HCT116 (cell line): ENCODE results near the gene S100A1. TPM values are rescaled to one million over a fixed set of nuclear protein-coding genes. Genes with fewer than 3 reads are reported as not detected.

Experiments used
- ATAC-seq: fragments of 200-7000 bp; cut with Tn5 transposase; 2 replicates; pipeline ENCODE4 v1.9.1; 2020; ENCODE audit warnings: mild to moderate bottlenecking, moderate library complexity
- BruUV-seq: library from RNA; stranded (reverse); fragments of 400-500 nt; replicated peaks from 2 replicates; lab custom pipeline; 2021; lab: Mats Ljungman, UMichigan
- CTCF ChIA-PET: fragments of 300-600 bp; sonication (Branson Sonifier 250); formaldehyde crosslinking; loops from one replicate; lab custom pipeline; 2021; ENCODE audit warnings: antibody characterized with exemption; lab: Charles Lee
- POLR2A ChIA-PET: fragments of 300-600, 350-600 bp; sonication (Branson Sonifier 250); formaldehyde crosslinking; loops from one replicate; lab custom pipeline; 2021; ENCODE audit warnings: antibody characterized with exemption; lab: Charles Lee
- RAD21 ChIA-PET, 2 experiments: fragments of 300-600 bp; sonication (Branson Sonifier 250); formaldehyde crosslinking; loops; one replicate each; lab custom pipeline; 2023; ENCODE audit warnings: low total read pairs in 2 of 2; ENCODE audit not compliant: uncharacterized antibody in 2 of 2, unreplicated experiment in 2 of 2, low non-redundant PET in 1 of 2; lab: Charles Lee
- DNase-seq: peaks from one replicate; pipeline ENCODE4 v3.0.0-alpha.2; 2010; ENCODE audit warnings: low read depth, low spot score
- H2AFZ ChIP-seq: fragments of 200-600 bp; shearing (Covaris generic), sonication (generic); 2 replicates; pipeline ENCODE4 v1.6.1; 2017; ENCODE audit warnings: low read depth, mixed run types, mixed read lengths, antibody characterized with exemption, low read length; ENCODE audit not compliant: poor library complexity, severe bottlenecking
- H3K27ac ChIP-seq: 2 replicates; pipeline ENCODE4 v1.5.1; 2012; ENCODE audit warnings: low read depth, low read length
- H3K27me3 ChIP-seq: fragments of 200-600 bp; sonication (generic); 2 replicates; pipeline ENCODE4 v1.6.1; 2016; ENCODE audit warnings: mixed run types, low read length, mixed read lengths; ENCODE audit not compliant: insufficient read depth
- H3K36me3 ChIP-seq, 2 experiments: fragments of 200-500 bp in 1 of 2; fragments of 200-600 bp in 1 of 2; sonication (Bioruptor generic) in 1 of 2; sonication (generic) in 1 of 2; 2 replicates each; pipeline versions ENCODE4 v1.5.1 to v1.6.1; 2014 to 2016; ENCODE audit warnings: low read length in 2 of 2, inconsistent platforms in 1 of 2, mixed read lengths in 1 of 2, mixed run types in 1 of 2; ENCODE audit not compliant: insufficient read depth in 2 of 2, control insufficient read depth in 1 of 2
- H3K4me1 ChIP-seq, 2 experiments: fragments of 200-600 bp in 1 of 2; sonication (generic) in 1 of 2; 2 replicates each; pipeline versions ENCODE4 v1.5.1 to v1.6.1; 2012 to 2017; ENCODE audit warnings: low read length in 2 of 2, inconsistent platforms in 1 of 2, mild to moderate bottlenecking in 1 of 2, mixed read lengths in 1 of 2, mixed run types in 1 of 2, moderate library complexity in 1 of 2; ENCODE audit not compliant: insufficient read depth in 2 of 2, control insufficient read depth in 1 of 2
- H3K4me2 ChIP-seq: fragments of 200-600 bp; sonication (generic); 2 replicates; pipeline ENCODE4 v1.6.1; 2017; ENCODE audit warnings: mixed run types, low read length, mixed read lengths
- H3K4me3 ChIP-seq, 2 experiments: fragments of 200-600 bp in 1 of 2; sonication (generic) in 1 of 2; replicated peaks in 1 of 2; 2 replicates each; pipeline ENCODE4 v1.5.1; 2011 to 2016; ENCODE audit warnings: low read length in 2 of 2, control low read depth in 1 of 2, low read depth in 1 of 2, mild to moderate bottlenecking in 1 of 2, mixed read lengths in 1 of 2, mixed run types in 1 of 2
- H3K79me2 ChIP-seq: fragments of 200-600 bp; sonication (generic); 2 replicates; pipeline ENCODE4 v1.6.1; 2017; ENCODE audit warnings: mild to moderate bottlenecking, mixed run types, low read length, moderate library complexity, mixed read lengths; ENCODE audit not compliant: insufficient read depth
- H3K9ac ChIP-seq: fragments of 200-600 bp; sonication (generic); 2 replicates; pipeline ENCODE4 v1.6.1; 2016; ENCODE audit warnings: low read length, mixed read lengths
- H3K9me2 ChIP-seq: fragments of 200-600 bp; sonication (generic), shearing (Covaris generic); 2 replicates; pipeline ENCODE4 v1.6.1; 2017; ENCODE audit warnings: mixed run types, mild to moderate bottlenecking, moderate library complexity; ENCODE audit not compliant: insufficient read depth
- H3K9me3 ChIP-seq, 2 experiments: fragments of 200-500 bp in 1 of 2; fragments of 200-600 bp in 1 of 2; sonication (Bioruptor generic) in 1 of 2; sonication (generic) in 1 of 2; 2 replicates each; pipeline ENCODE4 v1.6.1; 2014 to 2017; ENCODE audit warnings: low read length in 2 of 2, mixed read lengths in 2 of 2, inconsistent platforms in 1 of 2, low read depth in 1 of 2, mild to moderate bottlenecking in 1 of 2, mixed run types in 1 of 2, moderate library complexity in 1 of 2; ENCODE audit not compliant: control insufficient read depth in 1 of 2, insufficient read depth in 1 of 2
- H4K20me1 ChIP-seq: fragments of 200-600 bp; sonication (generic), shearing (Covaris generic); 2 replicates; pipeline ENCODE4 v1.6.1; 2017; ENCODE audit warnings: mixed run types, mild to moderate bottlenecking, moderate library complexity; ENCODE audit not compliant: insufficient read depth
- CEBPB ChIP-seq: IDR thresholded peaks from 2 replicates; pipeline ENCODE4 v1.6.1; 2012; ENCODE audit warnings: low read depth
- EGR1 ChIP-seq: IDR thresholded peaks from 2 replicates; pipeline ENCODE4 v1.6.1; 2012; ENCODE audit warnings: low read depth
- RAD21 ChIP-seq: IDR thresholded peaks from 2 replicates; pipeline ENCODE4 v1.6.1; 2012; ENCODE audit warnings: low read depth, mild to moderate bottlenecking
- SIN3A ChIP-seq: IDR thresholded peaks from 2 replicates; pipeline ENCODE4 v1.6.1; 2012; ENCODE audit warnings: low read depth
- ZBTB33 ChIP-seq: IDR thresholded peaks from 2 replicates; pipeline ENCODE4 v1.6.1; 2011; ENCODE audit warnings: mild to moderate bottlenecking, low read length, moderate library complexity; ENCODE audit not compliant: insufficient replicate concordance; ENCODE audit errors: extremely low read depth
- intact Hi-C: fragments of 100-400 bp; cut with micrococcal nuclease; formaldehyde crosslinking; loops from 2 replicates; pipeline ENCODE4 v1.10.0; 2022
- total RNA-seq: library from RNA; stranded (reverse); gene quantifications from one replicate; pipeline ENCODE4 v1.2.1, GENCODE V29; 2021; ENCODE audit not compliant: unreplicated experiment
- TF ChIP-seq, protein P1 (sequence below): IDR thresholded peaks from 2 replicates; pipeline ENCODE4 v1.6.1; 2012; ENCODE audit warnings: low read depth
- TF ChIP-seq, protein P2 (sequence below), 3 experiments: fragments of 200-600 bp in 1 of 3; sonication (generic) in 1 of 3; IDR thresholded peaks in 2 of 3; conservative IDR thresholded peaks in 1 of 3; 2 replicates each; pipeline ENCODE4 v1.5.1; 2012 to 2017; ENCODE audit warnings: low read depth in 2 of 3, low read length in 2 of 3, antibody characterized with exemption in 1 of 3, borderline replicate concordance in 1 of 3, control low read depth in 1 of 3, mild to moderate bottlenecking in 1 of 3, mixed read lengths in 1 of 3, mixed run types in 1 of 3, moderate library complexity in 1 of 3; ENCODE audit not compliant: insufficient read depth in 1 of 3

Gene S100A1
- total RNA-seq, 1 experiment from 2014 or later: 0.30 TPM

DNA sequence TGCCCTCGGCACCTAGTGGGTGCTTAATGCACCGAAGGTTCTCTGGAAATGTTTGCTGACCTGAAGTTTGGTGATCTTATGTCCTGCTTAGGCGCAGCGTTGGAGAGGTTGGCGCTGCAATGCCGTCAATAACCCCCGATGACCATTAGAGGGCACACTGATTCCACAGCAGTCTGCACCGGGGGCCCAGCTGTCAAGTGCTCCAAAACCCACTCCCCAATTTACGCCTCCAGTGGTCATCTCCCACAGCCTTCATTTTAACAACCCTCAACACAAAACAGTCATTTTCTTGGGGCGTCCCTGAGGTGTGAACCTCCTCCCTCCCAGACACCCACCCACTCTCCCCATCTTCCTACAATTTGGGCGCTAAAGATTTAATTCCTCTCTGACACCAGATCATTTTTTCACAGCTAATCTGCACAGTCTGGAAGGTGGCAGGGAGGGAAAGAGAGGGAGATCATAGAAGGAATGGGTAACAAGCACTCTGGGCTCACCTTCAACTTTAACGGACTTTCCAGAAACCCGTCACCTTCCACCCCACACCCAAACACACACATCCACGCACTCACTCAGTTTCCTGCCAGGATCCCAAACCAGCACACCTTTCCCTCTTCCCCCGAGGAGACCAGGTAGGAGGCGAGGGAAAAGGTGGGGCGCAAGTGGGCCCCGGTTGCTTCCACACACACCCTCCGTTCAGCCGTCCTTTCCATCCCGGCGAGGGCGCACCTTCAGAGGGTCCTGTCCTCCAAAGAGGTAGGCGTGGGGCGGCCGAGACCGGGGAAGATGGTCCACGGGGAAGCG is 49.7 kb downstream of the S100A1 start:
- Histone ChIP-seq H3K4me2 (peak overlapping the region; percentile 46), H3K4me3 (no peak overlapping the region), H3K9ac (no peak overlapping the region), H3K4me1 (peaks cover 0 to 4% of the 10 kb centered on the region in 2 experiments; a peak in 2 of 4 replicates), H3K27ac (no peak overlapping the region), H3K79me2 (no peaks in the 10 kb centered on the region), H3K9me2 (no peaks in the 10 kb centered on the region), H3K36me3 (no peaks in the 10 kb centered on the region), H2AFZ (peak overlapping the region; percentile 92), H3K9me3 (no peaks in the 10 kb centered on the region), H3K27me3 (no peaks in the 10 kb centered on the region), H4K20me1 (no peaks in the 10 kb centered on the region)
- ChIA-PET POLR2A (no interaction called here), CTCF (no interaction called here), RAD21 (no interaction called here)
- ATAC-seq: peak; percentile 86
- intact Hi-C loops: loop anchor here (1.0 to 10.0 kb wide), 3 partner anchors 71 to 308 kb away; partner anchors contain the start of genes RAB13 and SLC27A3
- no peak for TF ChIP-seq SIN3A
- TF ChIP-seq RAD21: peak; percentile 96
- TF ChIP-seq EGR1: no peak
- TF ChIP-seq, protein P1, sequence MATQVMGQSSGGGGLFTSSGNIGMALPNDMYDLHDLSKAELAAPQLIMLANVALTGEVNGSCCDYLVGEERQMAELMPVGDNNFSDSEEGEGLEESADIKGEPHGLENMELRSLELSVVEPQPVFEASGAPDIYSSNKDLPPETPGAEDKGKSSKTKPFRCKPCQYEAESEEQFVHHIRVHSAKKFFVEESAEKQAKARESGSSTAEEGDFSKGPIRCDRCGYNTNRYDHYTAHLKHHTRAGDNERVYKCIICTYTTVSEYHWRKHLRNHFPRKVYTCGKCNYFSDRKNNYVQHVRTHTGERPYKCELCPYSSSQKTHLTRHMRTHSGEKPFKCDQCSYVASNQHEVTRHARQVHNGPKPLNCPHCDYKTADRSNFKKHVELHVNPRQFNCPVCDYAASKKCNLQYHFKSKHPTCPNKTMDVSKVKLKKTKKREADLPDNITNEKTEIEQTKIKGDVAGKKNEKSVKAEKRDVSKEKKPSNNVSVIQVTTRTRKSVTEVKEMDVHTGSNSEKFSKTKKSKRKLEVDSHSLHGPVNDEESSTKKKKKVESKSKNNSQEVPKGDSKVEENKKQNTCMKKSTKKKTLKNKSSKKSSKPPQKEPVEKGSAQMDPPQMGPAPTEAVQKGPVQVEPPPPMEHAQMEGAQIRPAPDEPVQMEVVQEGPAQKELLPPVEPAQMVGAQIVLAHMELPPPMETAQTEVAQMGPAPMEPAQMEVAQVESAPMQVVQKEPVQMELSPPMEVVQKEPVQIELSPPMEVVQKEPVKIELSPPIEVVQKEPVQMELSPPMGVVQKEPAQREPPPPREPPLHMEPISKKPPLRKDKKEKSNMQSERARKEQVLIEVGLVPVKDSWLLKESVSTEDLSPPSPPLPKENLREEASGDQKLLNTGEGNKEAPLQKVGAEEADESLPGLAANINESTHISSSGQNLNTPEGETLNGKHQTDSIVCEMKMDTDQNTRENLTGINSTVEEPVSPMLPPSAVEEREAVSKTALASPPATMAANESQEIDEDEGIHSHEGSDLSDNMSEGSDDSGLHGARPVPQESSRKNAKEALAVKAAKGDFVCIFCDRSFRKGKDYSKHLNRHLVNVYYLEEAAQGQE: no peak
- TF ChIP-seq, protein P2, sequence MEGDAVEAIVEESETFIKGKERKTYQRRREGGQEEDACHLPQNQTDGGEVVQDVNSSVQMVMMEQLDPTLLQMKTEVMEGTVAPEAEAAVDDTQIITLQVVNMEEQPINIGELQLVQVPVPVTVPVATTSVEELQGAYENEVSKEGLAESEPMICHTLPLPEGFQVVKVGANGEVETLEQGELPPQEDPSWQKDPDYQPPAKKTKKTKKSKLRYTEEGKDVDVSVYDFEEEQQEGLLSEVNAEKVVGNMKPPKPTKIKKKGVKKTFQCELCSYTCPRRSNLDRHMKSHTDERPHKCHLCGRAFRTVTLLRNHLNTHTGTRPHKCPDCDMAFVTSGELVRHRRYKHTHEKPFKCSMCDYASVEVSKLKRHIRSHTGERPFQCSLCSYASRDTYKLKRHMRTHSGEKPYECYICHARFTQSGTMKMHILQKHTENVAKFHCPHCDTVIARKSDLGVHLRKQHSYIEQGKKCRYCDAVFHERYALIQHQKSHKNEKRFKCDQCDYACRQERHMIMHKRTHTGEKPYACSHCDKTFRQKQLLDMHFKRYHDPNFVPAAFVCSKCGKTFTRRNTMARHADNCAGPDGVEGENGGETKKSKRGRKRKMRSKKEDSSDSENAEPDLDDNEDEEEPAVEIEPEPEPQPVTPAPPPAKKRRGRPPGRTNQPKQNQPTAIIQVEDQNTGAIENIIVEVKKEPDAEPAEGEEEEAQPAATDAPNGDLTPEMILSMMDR (IDR thresholded peaks at IDR 0.05 in 2 of 3, conservative IDR thresholded peaks at IDR 0.05 in 1 of 3; ENCODE audit: borderline replicate concordance in 1 of 3, insufficient read depth in 1 of 3, low read depth in 2 of 3, low read length in 2 of 3): peak; percentile 89 to 98 (median 93)
- TF ChIP-seq ZBTB33: peak; percentile 22
- TF ChIP-seq CEBPB: no peak
- DNase-seq: peak; percentile 22
- no TSS peak for BruUV-seq
